ENCODE measurements around the gene TCEA2. TPM values are rescaled to one million over a fixed set of nuclear protein-coding genes. Genes with fewer than 3 reads are reported as not detected.

The TCEA2 gene
- total and polyA plus RNA-seq, 2 of the 13 experiments (the other 11 are each of a cell fraction or from before 2014, with no cell fraction given), result 28.1 to 33.7 TPM

DNA sequence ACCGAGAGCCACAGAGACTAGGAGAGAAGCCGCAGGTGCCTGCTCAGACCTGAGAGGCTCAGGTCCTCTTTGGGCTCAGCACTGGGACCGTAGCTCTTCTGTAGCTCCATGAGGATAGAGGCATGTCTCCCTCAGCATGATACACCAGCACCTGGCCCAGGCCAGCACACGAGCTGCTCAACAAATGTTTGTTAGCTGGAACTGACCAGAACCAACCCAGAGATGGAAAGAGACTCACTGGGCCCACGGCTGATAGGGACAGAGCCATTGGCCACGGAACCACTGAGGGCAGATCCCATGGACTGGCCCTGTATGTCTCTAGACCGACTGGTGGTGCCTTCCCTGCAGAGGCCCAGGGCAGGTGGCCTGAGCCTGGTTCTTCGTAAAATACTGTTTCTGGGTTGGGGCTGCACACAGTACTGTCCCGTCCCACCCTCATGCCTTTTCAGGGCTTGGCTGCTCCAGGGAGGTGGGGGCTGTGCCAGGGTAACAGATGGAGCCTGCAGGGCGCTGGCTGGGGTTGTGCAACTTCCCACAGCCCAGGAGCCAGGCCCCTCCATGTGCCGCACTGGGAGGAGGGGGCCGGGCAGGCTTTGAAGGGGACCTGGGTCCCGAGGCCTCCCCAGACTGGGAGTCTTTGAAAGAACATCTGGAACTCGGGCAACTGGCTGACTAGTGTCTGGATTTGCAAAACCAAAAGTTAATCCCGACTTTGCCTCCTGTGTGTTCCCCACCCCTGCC lies 21.8 kb upstream of the TCEA2 start (continued):
- TF ChIP-seq, protein P1, sequence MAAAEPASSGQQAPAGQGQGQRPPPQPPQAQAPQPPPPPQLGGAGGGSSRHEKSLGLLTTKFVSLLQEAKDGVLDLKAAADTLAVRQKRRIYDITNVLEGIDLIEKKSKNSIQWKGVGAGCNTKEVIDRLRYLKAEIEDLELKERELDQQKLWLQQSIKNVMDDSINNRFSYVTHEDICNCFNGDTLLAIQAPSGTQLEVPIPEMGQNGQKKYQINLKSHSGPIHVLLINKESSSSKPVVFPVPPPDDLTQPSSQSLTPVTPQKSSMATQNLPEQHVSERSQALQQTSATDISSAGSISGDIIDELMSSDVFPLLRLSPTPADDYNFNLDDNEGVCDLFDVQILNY (CRISPR knock-in tag; conservative IDR thresholded peaks at IDR 0.05), result peak; percentile 33; the same call in 1 of the 2 replicates
- TF ChIP-seq KDM5B (CRISPR knock-in tag; IDR thresholded peaks at IDR 0.05; ENCODE audit: borderline replicate concordance) (peak; percentile 46; the same call in 1 of the 2 replicates), KDM4B (CRISPR knock-in tag; IDR thresholded peaks at IDR 0.05) (peak; percentile 68; the same call in 1 of the 2 replicates), PPARG (CRISPR knock-in tag; conservative IDR thresholded peaks at IDR 0.05) (no peak), GATA4 (IDR thresholded peaks at IDR 0.05; ENCODE audit: borderline replicate concordance, low read depth) (0 out of 2 replicates have a peak, but pooled peaks have one; percentile 24), ZNF460 (CRISPR knock-in tag; IDR thresholded peaks at IDR 0.05; ENCODE audit: borderline replicate concordance) (no peak), ELF4 (CRISPR knock-in tag; IDR thresholded peaks at IDR 0.05; ENCODE audit: borderline replicate concordance) (no peak), ZFP90 (CRISPR knock-in tag; IDR thresholded peaks at IDR 0.05; ENCODE audit: borderline replicate concordance) (no peak; the same call in none of the 2 replicates), RFX3 (CRISPR knock-in tag; IDR thresholded peaks at IDR 0.05) (0 out of 2 replicates have a peak, but pooled peaks have one; percentile 34), ZSCAN31 (CRISPR knock-in tag; IDR thresholded peaks at IDR 0.05; ENCODE audit: low read depth) (no peak), ZNF547 (CRISPR knock-in tag; IDR thresholded peaks at IDR 0.05) (no peak; the same call in 1 of the 2 replicates), ZFYVE20 (CRISPR knock-in tag; IDR thresholded peaks at IDR 0.05; ENCODE audit: borderline replicate concordance, low read depth) (peak; percentile 36; the same call in 1 of the 2 replicates), SIN3B (IDR thresholded peaks at IDR 0.05; ENCODE audit: low read length) (no peak), CREM (IDR thresholded peaks at IDR 0.05) (no peak), CREM (CRISPR knock-in tag; IDR thresholded peaks at IDR 0.05) (no peak), IRX3 (CRISPR knock-in tag; IDR thresholded peaks at IDR 0.05; ENCODE audit: borderline replicate concordance, low read depth) (peak; percentile 77; the same call in 1 of the 2 replicates), ZNF776 (CRISPR knock-in tag; IDR thresholded peaks at IDR 0.05) (no peak; the same call in 1 of the 2 replicates), EED (CRISPR knock-in tag; IDR thresholded peaks at IDR 0.05) (peak; percentile 94), ZNF782 (CRISPR knock-in tag; IDR thresholded peaks at IDR 0.05; ENCODE audit: borderline replicate concordance) (peak; percentile 87; the same call in 1 of the 2 replicates), RBFOX2 (IDR thresholded peaks at IDR 0.05; ENCODE audit: low read depth, low read length) (peak; percentile 77), ZNF670 (CRISPR knock-in tag; IDR thresholded peaks at IDR 0.05; ENCODE audit: borderline replicate concordance) (no peak), SAFB2 (CRISPR knock-in tag; IDR thresholded peaks at IDR 0.05; ENCODE audit: borderline replicate concordance, low read depth) (no peak), KMT2B (CRISPR knock-in tag; IDR thresholded peaks at IDR 0.05) (no peak), ARID2 (CRISPR knock-in tag; IDR thresholded peaks at IDR 0.05; ENCODE audit: borderline replicate concordance) (peak; percentile 96), HNRNPL (IDR thresholded peaks at IDR 0.05; ENCODE audit: low read depth, low read length) (peak; percentile 83)
- TF ChIP-seq, protein P2, sequence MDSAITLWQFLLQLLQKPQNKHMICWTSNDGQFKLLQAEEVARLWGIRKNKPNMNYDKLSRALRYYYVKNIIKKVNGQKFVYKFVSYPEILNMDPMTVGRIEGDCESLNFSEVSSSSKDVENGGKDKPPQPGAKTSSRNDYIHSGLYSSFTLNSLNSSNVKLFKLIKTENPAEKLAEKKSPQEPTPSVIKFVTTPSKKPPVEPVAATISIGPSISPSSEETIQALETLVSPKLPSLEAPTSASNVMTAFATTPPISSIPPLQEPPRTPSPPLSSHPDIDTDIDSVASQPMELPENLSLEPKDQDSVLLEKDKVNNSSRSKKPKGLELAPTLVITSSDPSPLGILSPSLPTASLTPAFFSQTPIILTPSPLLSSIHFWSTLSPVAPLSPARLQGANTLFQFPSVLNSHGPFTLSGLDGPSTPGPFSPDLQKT (CRISPR knock-in tag; IDR thresholded peaks at IDR 0.05; ENCODE audit: borderline replicate concordance), result 0 out of 2 replicates have a peak, but pooled peaks have one; percentile 29
- TF ChIP-seq, protein P3, sequence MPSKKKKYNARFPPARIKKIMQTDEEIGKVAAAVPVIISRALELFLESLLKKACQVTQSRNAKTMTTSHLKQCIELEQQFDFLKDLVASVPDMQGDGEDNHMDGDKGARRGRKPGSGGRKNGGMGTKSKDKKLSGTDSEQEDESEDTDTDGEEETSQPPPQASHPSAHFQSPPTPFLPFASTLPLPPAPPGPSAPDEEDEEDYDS (CRISPR knock-in tag; IDR thresholded peaks at IDR 0.05), result peak; percentile 11; the same call in 1 of the 2 replicates
